DND-41 (cell line): ENCODE data around the gene LTO1.
A peak's percentile ranks its signal among the peaks of the same experiment; 100 is the strongest.

Experiments used
- ATAC-seq: fragments of 200-7000 bp; cut with Tn5 transposase; 3 replicates; pipeline ENCODE4 v1.9.1; 2021; ENCODE audit warnings: low read depth; ENCODE audit not compliant: insufficient read depth
- DNase-seq: peaks from one replicate; pipeline ENCODE4 v3.0.0-alpha.2; 2020
- H2AFZ ChIP-seq: 2 replicates; pipeline ENCODE4 v1.6.0; 2012; ENCODE audit warnings: low read depth, low read length
- H3K27ac ChIP-seq: 2 replicates; pipeline ENCODE4 v1.5.1; 2012; ENCODE audit warnings: low read length, inconsistent platforms
- H3K27me3 ChIP-seq: fragments of 200-600 bp; sonication (generic); 2 replicates; pipeline ENCODE4 v1.6.0; 2012; ENCODE audit warnings: low read length, mild to moderate bottlenecking, inconsistent platforms; ENCODE audit not compliant: insufficient read depth, poor library complexity
- H3K36me3 ChIP-seq: 2 replicates; pipeline ENCODE4 v1.5.1; 2012; ENCODE audit warnings: low read length, inconsistent platforms; ENCODE audit not compliant: insufficient read depth
- H3K4me1 ChIP-seq: 2 replicates; pipeline ENCODE4 v1.5.1; 2012; ENCODE audit warnings: mild to moderate bottlenecking, low read length; ENCODE audit not compliant: insufficient read depth
- H3K4me2 ChIP-seq: 2 replicates; pipeline ENCODE4 v1.6.0; 2012; ENCODE audit warnings: mild to moderate bottlenecking, moderate library complexity, low read length, inconsistent platforms; ENCODE audit not compliant: insufficient read depth
- H3K4me3 ChIP-seq, 2 experiments: fragments of 200-600 bp in 1 of 2; shearing (Covaris generic) in 1 of 2; 2 replicates each; pipeline ENCODE4 v1.5.1; 2012 to 2016; ENCODE audit warnings: inconsistent platforms in 2 of 2, low read length in 2 of 2, mild to moderate bottlenecking in 2 of 2, low read depth in 1 of 2, moderate library complexity in 1 of 2
- H3K79me2 ChIP-seq: 2 replicates; pipeline ENCODE4 v1.6.0; 2012; ENCODE audit warnings: low read length, inconsistent platforms; ENCODE audit not compliant: insufficient read depth
- H3K9ac ChIP-seq: 2 replicates; pipeline ENCODE4 v1.6.0; 2012; ENCODE audit warnings: low read depth, mild to moderate bottlenecking, inconsistent platforms, low read length, moderate library complexity
- H3K9me3 ChIP-seq: 2 replicates; pipeline ENCODE4 v1.5.1; 2012; ENCODE audit warnings: low read length, moderate library complexity, mild to moderate bottlenecking, inconsistent platforms; ENCODE audit not compliant: insufficient read depth, severe bottlenecking
- H4K20me1 ChIP-seq: 2 replicates; pipeline ENCODE4 v1.6.0; 2012; ENCODE audit warnings: low read length; ENCODE audit not compliant: insufficient read depth
- CTCF ChIP-seq: IDR thresholded peaks from 2 replicates; pipeline ENCODE4 v1.5.1; 2012; ENCODE audit warnings: borderline replicate concordance, low read length, moderate library complexity, mild to moderate bottlenecking; ENCODE audit not compliant: poor library complexity, severe bottlenecking; ENCODE audit errors: extremely low read depth
- EZH2 ChIP-seq: IDR thresholded peaks from 3 replicates; pipeline ENCODE4 v1.6.1; 2012; ENCODE audit warnings: borderline replicate concordance, low read depth, mild to moderate bottlenecking, moderate library complexity, low read length, inconsistent platforms; ENCODE audit not compliant: severe bottlenecking

The LTO1 gene

GRCh38 chr11:69670158-69670845 lies 4.9 kb downstream of the LTO1 start:
- Histone ChIP-seq H2AFZ (no peak overlapping the region), H3K36me3 (peaks cover 61% of the 10 kb centered on the region), H3K27me3 (no peaks in the 10 kb centered on the region), H3K27ac (no peak overlapping the region), H3K9me3 (no peaks in the 10 kb centered on the region), H3K4me3 (no peak overlapping the region), H3K79me2 (peaks cover 31% of the 10 kb centered on the region), H3K4me1 (peaks cover 27% of the 10 kb centered on the region), H4K20me1 (peaks cover 30% of the 10 kb centered on the region), H3K4me2 (no peak overlapping the region), H3K9ac (no peak overlapping the region)
- ATAC-seq (peak; percentile 53), DNase-seq (peak; percentile 66)
- TF ChIP-seq CTCF (peak; percentile 88), EZH2 (no peak)

- Histone ChIP-seq H3K4me1 (peaks cover 26% of the 10 kb centered on the region), H3K4me2 (no peak overlapping the region), H3K9ac (no peak overlapping the region), H3K9me3 (no peaks in the 10 kb centered on the region), H3K27me3 (no peaks in the 10 kb centered on the region), H3K79me2 (peaks cover 24% of the 10 kb centered on the region), H3K4me3 (no peak overlapping the region), H3K27ac (no peak overlapping the region), H4K20me1 (peaks cover 24% of the 10 kb centered on the region), H3K36me3 (peaks cover 70% of the 10 kb centered on the region), H2AFZ (no peak overlapping the region)
- DNase-seq = no peak
- TF ChIP-seq EZH2 = no peak
- no peak for TF ChIP-seq CTCF
- ATAC-seq = no peak
Observed at GRCh38 chr11:69669486-69669885, 5.7 kb downstream of the LTO1 start.

GRCh38 chr11:69667619-69668604 lies 7.2 kb downstream of the LTO1 start:
- no peak overlapping the region for H3K4me3 ChIP-seq

More at GRCh38 chr11:69667619-69668604, 7.2 kb downstream of the LTO1 start:
- ATAC-seq (no peak), DNase-seq (no peak)
- H3K36me3 ChIP-seq = peaks cover 71% of the 10 kb centered on the region
- no peak overlapping the region for H3K4me2 ChIP-seq
- H3K9ac ChIP-seq = no peak overlapping the region
- TF ChIP-seq EZH2 (no peak), CTCF (no peak)
- peaks cover 8% of the 10 kb centered on the region for H3K79me2 ChIP-seq
- H3K4me1 ChIP-seq = peaks cover 11% of the 10 kb centered on the region
- H3K27me3 ChIP-seq = no peaks in the 10 kb centered on the region
- H3K27ac ChIP-seq = no peak overlapping the region
- H4K20me1 ChIP-seq = peaks cover 22% of the 10 kb centered on the region
- H3K9me3 ChIP-seq = no peaks in the 10 kb centered on the region
- no peak overlapping the region for H2AFZ ChIP-seq
